Keratinocyte (primary cell): ENCODE data around the gene AFG1L. TPM values are rescaled to one million over a fixed set of nuclear protein-coding genes. Genes with fewer than 3 reads are reported as not detected.

Source experiments
- DNase-seq: peaks from one replicate; pipeline ENCODE4 v3.0.0-alpha.2; 2011; ENCODE audit warnings: low read depth, missing footprints, low spot score
- FAIRE-seq: peaks from 2 replicates; lab custom pipeline; 2011; peaks lifted over from hg19 to GRCh38; lab: Jason Lieb, UNC
- H2AFZ ChIP-seq: 2 replicates; pipeline ENCODE4 v1.6.0; 2012; ENCODE audit warnings: low read length, control low read depth, inconsistent platforms; ENCODE audit not compliant: control insufficient read depth
- H3K27ac ChIP-seq: 2 replicates; pipeline ENCODE4 v1.5.1; 2011; ENCODE audit warnings: low read length; ENCODE audit not compliant: control insufficient read depth, insufficient read depth
- H3K27me3 ChIP-seq: 3 replicates; pipeline ENCODE4 v1.6.0; 2011; ENCODE audit warnings: low read length; ENCODE audit not compliant: control insufficient read depth, insufficient read depth; ENCODE audit errors: extremely low read depth
- H3K36me3 ChIP-seq, 2 experiments: 2 replicates in 1 of 2; 3 replicates in 1 of 2; pipeline ENCODE4 v1.5.1; 2011; ENCODE audit warnings: low read length in 2 of 2, mild to moderate bottlenecking in 1 of 2; ENCODE audit not compliant: control insufficient read depth in 2 of 2, insufficient read depth in 2 of 2; ENCODE audit errors: extremely low read depth in 1 of 2
- H3K4me1 ChIP-seq: 3 replicates; pipeline ENCODE4 v1.5.1; 2011; ENCODE audit warnings: low read length; ENCODE audit not compliant: control insufficient read depth, insufficient read depth; ENCODE audit errors: extremely low read depth
- H3K4me2 ChIP-seq: 3 replicates; pipeline ENCODE4 v1.6.0; 2011; ENCODE audit warnings: low read depth, low read length; ENCODE audit not compliant: control insufficient read depth, insufficient read depth; ENCODE audit errors: extremely low read depth
- H3K4me3 ChIP-seq, 3 experiments: fragments of 200-600 bp in 1 of 3; sonication (generic) in 1 of 3; 2 replicates in 2 of 3; 3 replicates in 1 of 3; pipeline ENCODE4 v1.5.1; 2011 to 2016; ENCODE audit warnings: low read length in 3 of 3, mild to moderate bottlenecking in 3 of 3, control low read depth in 2 of 3, inconsistent platforms in 1 of 3, low read depth in 1 of 3, mixed read lengths in 1 of 3, mixed run types in 1 of 3, moderate library complexity in 1 of 3; ENCODE audit not compliant: control insufficient read depth in 2 of 3, insufficient read depth in 2 of 3; ENCODE audit errors: extremely low read depth in 1 of 3
- H3K79me2 ChIP-seq: 2 replicates; pipeline ENCODE4 v1.6.0; 2012; ENCODE audit warnings: low read length; ENCODE audit not compliant: control insufficient read depth, insufficient read depth
- H3K9ac ChIP-seq: 3 replicates; pipeline ENCODE4 v1.6.0; 2011; ENCODE audit warnings: low read length; ENCODE audit not compliant: control insufficient read depth, insufficient read depth; ENCODE audit errors: extremely low read depth
- H3K9me1 ChIP-seq: 3 replicates; pipeline ENCODE4 v1.6.0; 2011; ENCODE audit warnings: low read length; ENCODE audit not compliant: control insufficient read depth, insufficient read depth; ENCODE audit errors: extremely low read depth
- H3K9me3 ChIP-seq: 2 replicates; pipeline ENCODE4 v1.5.1; 2012; ENCODE audit warnings: low read depth, low read length; ENCODE audit not compliant: control insufficient read depth
- H4K20me1 ChIP-seq: 3 replicates; pipeline ENCODE4 v1.6.0; 2011; ENCODE audit warnings: low read length; ENCODE audit not compliant: control insufficient read depth, insufficient read depth; ENCODE audit errors: extremely low read depth
- CTCF ChIP-seq, 3 experiments: IDR thresholded peaks in 1 of 3; conservative IDR thresholded peaks in 1 of 3; optimal IDR thresholded peaks in 1 of 3; 2 replicates in 2 of 3; 3 replicates in 1 of 3; pipeline versions ENCODE3 to v1.5.1; 2011; ENCODE audit warnings: low read length in 3 of 3, mild to moderate bottlenecking in 3 of 3, moderate library complexity in 2 of 3, control low read depth in 1 of 3, inconsistent platforms in 1 of 3; ENCODE audit not compliant: insufficient read depth in 2 of 3; ENCODE audit errors: extremely low read depth in 1 of 3
- EZH2 ChIP-seq: IDR thresholded peaks from one replicate; pipeline ENCODE4 v1.6.1; 2012; ENCODE audit warnings: inconsistent platforms, mild to moderate bottlenecking, low read length, moderate library complexity
- dilution Hi-C: fragments of 300-500 bp; cut with MboI; formaldehyde crosslinking; loops from one replicate; pipeline ENCODE4 v1.7.0; 2020; ENCODE audit warnings: low sequenced_read_pairs; ENCODE audit not compliant: extremely low pct_ligation_motif_present
- polyA plus RNA-seq, 5 experiments: library from polyadenylated mRNA; depleted of rRNA in 3 of 5; stranded (reverse) in 3 of 5; stranded (forward) in 1 of 5; unstranded in 1 of 5; fragments of >200 nt; gene quantifications; 1 replicate in 1 of 5; 2 replicates in 3 of 5; 3 replicates in 1 of 5; pipeline versions ENCODE4 v1.2.1 to v1.2.3, GENCODE V29; 2011 to 2012; ENCODE audit warnings: missing spikeins in 2 of 5, low read depth in 1 of 5, low replicate concordance in 1 of 5

Gene AFG1L
- polyA plus RNA-seq, 1 donor (not counting 4 experiments of a cell fraction or from before 2014, with no cell fraction given), result 3.1 TPM

DNA sequence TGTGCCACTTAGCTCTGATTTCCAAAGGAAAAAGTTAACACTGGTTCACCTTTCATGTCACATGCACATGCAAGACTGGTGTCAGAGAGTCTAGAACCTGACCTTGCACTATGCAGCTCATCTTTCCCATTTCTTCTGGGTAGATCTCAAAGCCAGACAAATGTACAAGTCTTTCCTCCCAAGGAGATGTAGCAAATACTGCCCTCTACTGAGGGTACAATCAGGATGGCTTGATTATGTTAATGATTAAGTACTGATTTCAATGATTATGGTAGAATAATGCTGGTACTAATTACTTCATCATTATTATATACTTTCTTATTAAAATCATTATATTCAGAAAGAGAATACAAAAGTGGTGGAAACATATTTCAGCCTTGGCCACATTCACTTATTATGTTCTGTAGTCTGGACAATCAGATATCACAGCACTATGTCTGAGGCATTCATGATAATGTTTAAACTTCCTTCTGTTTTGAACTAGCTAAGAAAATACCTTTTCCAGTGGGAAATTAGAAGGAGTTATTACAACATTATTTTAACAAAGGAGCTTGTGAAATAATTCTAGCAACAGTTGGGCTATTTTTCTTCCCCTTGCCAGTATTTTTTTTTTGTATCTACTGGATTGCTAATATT is 197.4 kb downstream of the AFG1L start:
- peak; percentile 37 to 57 (median 47) for TF ChIP-seq CTCF (optimal IDR thresholded peaks at IDR 0.05 in 1 of 3, IDR thresholded peaks at IDR 0.05 in 1 of 3, conservative IDR thresholded peaks at IDR 0.05 in 1 of 3; ENCODE audit: extremely low read depth in 1 of 3, insufficient read depth in 2 of 3, low read length in 3 of 3)
- TF ChIP-seq EZH2, result no peak
- H3K4me2 ChIP-seq, result no peak overlapping the region
- no peak overlapping the region for H3K27ac ChIP-seq
- no peaks in the 10 kb centered on the region for H3K36me3 ChIP-seq
- FAIRE-seq (peak; percentile 89), DNase-seq (no peak)
- no peaks in the 10 kb centered on the region for H4K20me1 ChIP-seq
- no peaks in the 10 kb centered on the region for H3K9me3 ChIP-seq
- H3K79me2 ChIP-seq, result no peaks in the 10 kb centered on the region
- H3K9me1 ChIP-seq, result no peaks in the 10 kb centered on the region
- no peak overlapping the region for H2AFZ ChIP-seq
- H3K9ac ChIP-seq, result no peak overlapping the region
- H3K4me3 ChIP-seq, result no peak overlapping the region
- dilution Hi-C loops, result no loop called here
- no peaks in the 10 kb centered on the region for H3K27me3 ChIP-seq
- H3K4me1 ChIP-seq, result no peaks in the 10 kb centered on the region

DNA sequence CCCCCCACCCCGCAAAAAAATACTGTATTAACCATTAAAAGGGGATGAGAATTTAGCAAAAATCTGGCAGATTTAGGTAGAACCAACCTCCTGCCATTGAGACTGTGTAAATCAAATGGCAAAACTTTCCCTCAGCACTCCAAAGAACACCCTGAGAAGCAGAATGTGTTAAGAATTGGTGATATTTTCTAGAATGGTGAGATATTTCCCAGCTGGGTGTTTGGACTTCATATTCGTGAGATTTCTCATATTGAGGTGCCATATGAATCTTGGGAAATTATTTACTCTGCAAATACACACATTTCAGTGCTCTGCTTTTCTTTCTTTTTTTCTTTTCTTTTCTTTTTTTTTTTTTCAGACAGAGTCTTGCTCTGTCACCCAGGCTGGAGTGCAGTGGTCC is 199.6 kb downstream of the AFG1L start:
- no peak overlapping the region for H2AFZ ChIP-seq
- no peaks in the 10 kb centered on the region for H3K36me3 ChIP-seq
- no peak for DNase-seq
- H3K9ac ChIP-seq, result no peak overlapping the region
- H3K4me3 ChIP-seq, result no peak overlapping the region
- H4K20me1 ChIP-seq, result no peaks in the 10 kb centered on the region
- no peaks in the 10 kb centered on the region for H3K9me3 ChIP-seq
- H3K9me1 ChIP-seq, result no peaks in the 10 kb centered on the region
- no peak overlapping the region for H3K27ac ChIP-seq
- H3K27me3 ChIP-seq, result no peaks in the 10 kb centered on the region
- dilution Hi-C loops, result no loop called here
- TF ChIP-seq CTCF (optimal IDR thresholded peaks at IDR 0.05 in 1 of 3, IDR thresholded peaks at IDR 0.05 in 1 of 3, conservative IDR thresholded peaks at IDR 0.05 in 1 of 3; ENCODE audit: extremely low read depth in 1 of 3, insufficient read depth in 2 of 3, low read length in 3 of 3), result no peak
- no peak for TF ChIP-seq EZH2
- no peak for FAIRE-seq
- no peak overlapping the region for H3K4me2 ChIP-seq
- H3K79me2 ChIP-seq, result no peaks in the 10 kb centered on the region
- no peaks in the 10 kb centered on the region for H3K4me1 ChIP-seq
